Measurements from ENCODE around the gene SYT5. TPM values are rescaled to one million over a fixed set of nuclear protein-coding genes. Genes with fewer than 3 reads are reported as not detected.

SYT5 gene
- total and polyA plus RNA-seq, 9 of the 15 experiments (the other 6 are each of a cell fraction or from before 2014, with no cell fraction given) = 1.3 to 20.9 (median 8.8) TPM

- TF ChIP-seq, protein P1, sequence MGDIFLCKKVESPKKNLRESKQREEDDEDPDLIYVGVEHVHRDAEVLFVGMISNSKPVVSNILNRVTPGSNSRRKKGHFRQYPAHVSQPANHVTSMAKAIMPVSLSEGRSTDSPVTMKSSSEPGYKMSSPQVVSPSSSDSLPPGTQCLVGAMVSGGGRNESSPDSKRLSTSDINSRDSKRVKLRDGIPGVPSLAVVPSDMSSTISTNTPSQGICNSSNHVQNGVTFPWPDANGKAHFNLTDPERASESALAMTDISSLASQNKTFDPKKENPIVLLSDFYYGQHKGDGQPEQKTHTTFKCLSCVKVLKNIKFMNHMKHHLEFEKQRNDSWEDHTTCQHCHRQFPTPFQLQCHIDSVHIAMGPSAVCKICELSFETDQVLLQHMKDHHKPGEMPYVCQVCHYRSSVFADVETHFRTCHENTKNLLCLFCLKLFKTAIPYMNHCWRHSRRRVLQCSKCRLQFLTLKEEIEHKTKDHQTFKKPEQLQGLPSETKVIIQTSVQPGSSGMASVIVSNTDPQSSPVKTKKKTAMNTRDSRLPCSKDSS (IDR thresholded peaks at IDR 0.05; ENCODE audit: low read depth, partially characterized antibody) = no peak
- TF ChIP-seq GATAD2A (IDR thresholded peaks at IDR 0.05) = peak; percentile 81; the same call in 1 of the 2 replicates
- TF ChIP-seq, protein P2, sequence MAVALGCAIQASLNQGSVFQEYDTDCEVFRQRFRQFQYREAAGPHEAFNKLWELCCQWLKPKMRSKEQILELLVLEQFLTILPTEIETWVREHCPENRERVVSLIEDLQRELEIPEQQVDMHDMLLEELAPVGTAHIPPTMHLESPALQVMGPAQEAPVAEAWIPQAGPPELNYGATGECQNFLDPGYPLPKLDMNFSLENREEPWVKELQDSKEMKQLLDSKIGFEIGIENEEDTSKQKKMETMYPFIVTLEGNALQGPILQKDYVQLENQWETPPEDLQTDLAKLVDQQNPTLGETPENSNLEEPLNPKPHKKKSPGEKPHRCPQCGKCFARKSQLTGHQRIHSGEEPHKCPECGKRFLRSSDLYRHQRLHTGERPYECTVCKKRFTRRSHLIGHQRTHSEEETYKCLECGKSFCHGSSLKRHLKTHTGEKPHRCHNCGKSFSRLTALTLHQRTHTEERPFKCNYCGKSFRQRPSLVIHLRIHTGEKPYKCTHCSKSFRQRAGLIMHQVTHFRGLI (CRISPR knock-in tag; IDR thresholded peaks at IDR 0.05) = no peak
- TF ChIP-seq ZEB2 (IDR thresholded peaks at IDR 0.05) = peak; percentile 26; the same call in 1 of the 2 replicates
- no peak for TF ChIP-seq ZNF77 (CRISPR knock-in tag; IDR thresholded peaks at IDR 0.05)
- TF ChIP-seq, protein P3, sequence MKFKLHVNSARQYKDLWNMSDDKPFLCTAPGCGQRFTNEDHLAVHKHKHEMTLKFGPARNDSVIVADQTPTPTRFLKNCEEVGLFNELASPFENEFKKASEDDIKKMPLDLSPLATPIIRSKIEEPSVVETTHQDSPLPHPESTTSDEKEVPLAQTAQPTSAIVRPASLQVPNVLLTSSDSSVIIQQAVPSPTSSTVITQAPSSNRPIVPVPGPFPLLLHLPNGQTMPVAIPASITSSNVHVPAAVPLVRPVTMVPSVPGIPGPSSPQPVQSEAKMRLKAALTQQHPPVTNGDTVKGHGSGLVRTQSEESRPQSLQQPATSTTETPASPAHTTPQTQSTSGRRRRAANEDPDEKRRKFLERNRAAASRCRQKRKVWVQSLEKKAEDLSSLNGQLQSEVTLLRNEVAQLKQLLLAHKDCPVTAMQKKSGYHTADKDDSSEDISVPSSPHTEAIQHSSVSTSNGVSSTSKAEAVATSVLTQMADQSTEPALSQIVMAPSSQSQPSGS (CRISPR knock-in tag; IDR thresholded peaks at IDR 0.05) = no peak
- TF ChIP-seq CBFA2T2 (conservative IDR thresholded peaks at IDR 0.05) = 0 out of 2 replicates have a peak, but pooled peaks have one; percentile 28
- no peak for TF ChIP-seq NCOA2 (IDR thresholded peaks at IDR 0.05; ENCODE audit: partially characterized antibody in 2 of 2)
- TF ChIP-seq EP300 (IDR thresholded peaks at IDR 0.05; ENCODE audit: low read length) = peak; percentile 57; the same call in 1 of the 2 replicates
- TF ChIP-seq KHSRP (IDR thresholded peaks at IDR 0.05) = no peak
- TF ChIP-seq HDAC1 (IDR thresholded peaks at IDR 0.05) = peak in 1 of 2 experiments; percentile 38; a peak in 2 of 4 replicates
- peak; percentile 68 for TF ChIP-seq MEF2A (IDR thresholded peaks at IDR 0.05; ENCODE audit: control insufficient read depth, low read depth, low read length)
- TF ChIP-seq HSF4 (CRISPR knock-in tag; IDR thresholded peaks at IDR 0.05; ENCODE audit: borderline replicate concordance) = no peak
- TF ChIP-seq ZBTB8A (IDR thresholded peaks at IDR 0.05; ENCODE audit: partially characterized antibody) = no peak
- peak; percentile 36; the same call in 1 of the 2 replicates for TF ChIP-seq TAL1 (IDR thresholded peaks at IDR 0.05)
- no peak for TF ChIP-seq ETS2 (tag; IDR thresholded peaks at IDR 0.05; ENCODE audit: borderline replicate concordance, poor library complexity, severe bottlenecking)
- TF ChIP-seq PRPF4 (IDR thresholded peaks at IDR 0.05; ENCODE audit: insufficient read depth, low read depth, low read length, poor library complexity, severe bottlenecking) = no peak
- TF ChIP-seq ETV5 (CRISPR knock-in tag; IDR thresholded peaks at IDR 0.05; ENCODE audit: low read depth) = no peak
- TF ChIP-seq ZC3H11A (IDR thresholded peaks at IDR 0.05; ENCODE audit: low read depth, low read length) = no peak
- TF ChIP-seq GTF2F1 (IDR thresholded peaks at IDR 0.05; ENCODE audit: low read depth, low read length) = no peak
- peak; percentile 59; the same call in 1 of the 2 replicates for TF ChIP-seq LEF1 (IDR thresholded peaks at IDR 0.05)
- no peak for TF ChIP-seq SRSF7 (optimal IDR thresholded peaks at IDR 0.05; ENCODE audit: low read depth, low read length)
- peak; percentile 49; the same call in 1 of the 2 replicates for TF ChIP-seq MTA3 (IDR thresholded peaks at IDR 0.05; ENCODE audit: borderline replicate concordance)
These were observed 33.9 kb downstream of the SYT5 start (continued) for GRCh38 chr19:55146078-55146704.
